ENCODE data around the gene LYPD4. TPM values are rescaled to one million over a fixed set of nuclear protein-coding genes. Genes with fewer than 3 reads are reported as not detected.

The LYPD4 gene
- total RNA-seq, 1 donor from 2014 or later, result not detected

DNA sequence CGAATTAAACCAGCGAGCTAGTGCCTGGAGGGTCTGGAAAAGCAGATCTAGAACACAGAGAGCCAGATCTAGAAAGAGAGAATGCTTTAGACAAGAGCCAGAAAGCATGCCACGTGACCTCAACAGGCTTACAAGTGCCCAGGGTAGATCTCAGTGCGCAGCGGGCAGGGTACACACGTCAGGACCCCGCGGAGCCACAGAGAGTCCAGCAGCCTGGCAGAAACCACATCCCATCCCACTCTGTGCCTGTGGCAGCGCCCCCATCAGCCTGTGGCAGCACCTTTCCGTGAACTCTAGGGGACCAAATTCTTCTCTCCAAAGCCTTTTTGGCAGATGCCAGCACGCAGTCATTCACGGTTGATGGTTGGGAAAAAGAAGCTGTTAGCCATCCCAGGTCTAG is 44.4 kb upstream of the LYPD4 start:
- Mint-ChIP-seq H3K4me3 (ENCODE audit: unreplicated experiment) (no peak overlapping the region), H3K27ac (ENCODE audit: unreplicated experiment) (no peak overlapping the region), H3K4me1 (ENCODE audit: low read depth) (peaks cover 27% of the 10 kb centered on the region), H3K9me3 (ENCODE audit: low read depth) (no peaks in the 10 kb centered on the region), H3K27me3 (ENCODE audit: low read depth) (no peaks in the 10 kb centered on the region), H3K36me3 (ENCODE audit: low read depth) (peaks cover 8% of the 10 kb centered on the region)
- no peak for DNase-seq (ENCODE audit: low spot score)
- TF ChIP-seq, protein P1, sequence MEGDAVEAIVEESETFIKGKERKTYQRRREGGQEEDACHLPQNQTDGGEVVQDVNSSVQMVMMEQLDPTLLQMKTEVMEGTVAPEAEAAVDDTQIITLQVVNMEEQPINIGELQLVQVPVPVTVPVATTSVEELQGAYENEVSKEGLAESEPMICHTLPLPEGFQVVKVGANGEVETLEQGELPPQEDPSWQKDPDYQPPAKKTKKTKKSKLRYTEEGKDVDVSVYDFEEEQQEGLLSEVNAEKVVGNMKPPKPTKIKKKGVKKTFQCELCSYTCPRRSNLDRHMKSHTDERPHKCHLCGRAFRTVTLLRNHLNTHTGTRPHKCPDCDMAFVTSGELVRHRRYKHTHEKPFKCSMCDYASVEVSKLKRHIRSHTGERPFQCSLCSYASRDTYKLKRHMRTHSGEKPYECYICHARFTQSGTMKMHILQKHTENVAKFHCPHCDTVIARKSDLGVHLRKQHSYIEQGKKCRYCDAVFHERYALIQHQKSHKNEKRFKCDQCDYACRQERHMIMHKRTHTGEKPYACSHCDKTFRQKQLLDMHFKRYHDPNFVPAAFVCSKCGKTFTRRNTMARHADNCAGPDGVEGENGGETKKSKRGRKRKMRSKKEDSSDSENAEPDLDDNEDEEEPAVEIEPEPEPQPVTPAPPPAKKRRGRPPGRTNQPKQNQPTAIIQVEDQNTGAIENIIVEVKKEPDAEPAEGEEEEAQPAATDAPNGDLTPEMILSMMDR (IDR thresholded peaks at IDR 0.05), result no peak

DNA sequence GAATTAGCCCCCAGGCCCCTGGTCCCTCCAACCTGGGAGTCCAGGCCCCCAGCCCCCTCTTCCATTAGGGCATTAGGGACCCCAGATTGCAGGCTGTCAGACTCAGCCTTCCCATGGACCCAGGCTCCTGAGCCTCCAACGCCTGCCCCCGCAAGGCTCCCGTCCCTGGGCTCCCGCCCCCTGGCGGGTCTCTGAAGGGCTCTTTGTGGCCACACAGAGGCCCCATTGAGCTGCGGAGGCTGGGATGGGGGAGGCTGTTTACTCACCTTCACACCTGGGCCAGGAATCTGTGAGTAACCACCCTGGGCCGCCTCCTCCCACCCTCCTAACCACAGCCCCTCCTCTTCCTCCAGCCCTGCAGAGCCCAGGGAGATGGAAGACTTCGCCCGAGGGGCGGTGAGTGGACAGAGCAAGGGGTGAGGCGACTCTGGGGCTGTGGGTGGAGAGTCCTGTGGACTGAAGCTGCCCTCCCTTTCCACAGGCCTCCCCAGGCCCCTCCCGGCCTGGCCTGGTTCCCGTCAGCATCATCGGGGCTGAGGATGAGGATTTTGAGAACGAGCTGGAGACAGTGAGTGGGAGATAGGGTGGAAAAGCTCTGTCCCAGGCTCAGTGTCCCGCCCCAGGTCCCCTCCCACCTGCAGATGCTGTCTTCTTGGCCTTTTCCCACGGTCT is 43.4 kb upstream of the LYPD4 start:
- H3K4me3 Mint-ChIP-seq (ENCODE audit: unreplicated experiment), result no peak overlapping the region
- H3K27ac Mint-ChIP-seq (ENCODE audit: unreplicated experiment), result peak overlapping the region; percentile 58
- peaks cover 27% of the 10 kb centered on the region for H3K4me1 Mint-ChIP-seq (ENCODE audit: low read depth)
- no peaks in the 10 kb centered on the region for H3K9me3 Mint-ChIP-seq (ENCODE audit: low read depth)
- H3K36me3 Mint-ChIP-seq (ENCODE audit: low read depth), result peaks cover 7% of the 10 kb centered on the region
- TF ChIP-seq, protein P1 (IDR thresholded peaks at IDR 0.05), result no peak
- no peaks in the 10 kb centered on the region for H3K27me3 Mint-ChIP-seq (ENCODE audit: low read depth)
- no peak for DNase-seq (ENCODE audit: low spot score)

DNA sequence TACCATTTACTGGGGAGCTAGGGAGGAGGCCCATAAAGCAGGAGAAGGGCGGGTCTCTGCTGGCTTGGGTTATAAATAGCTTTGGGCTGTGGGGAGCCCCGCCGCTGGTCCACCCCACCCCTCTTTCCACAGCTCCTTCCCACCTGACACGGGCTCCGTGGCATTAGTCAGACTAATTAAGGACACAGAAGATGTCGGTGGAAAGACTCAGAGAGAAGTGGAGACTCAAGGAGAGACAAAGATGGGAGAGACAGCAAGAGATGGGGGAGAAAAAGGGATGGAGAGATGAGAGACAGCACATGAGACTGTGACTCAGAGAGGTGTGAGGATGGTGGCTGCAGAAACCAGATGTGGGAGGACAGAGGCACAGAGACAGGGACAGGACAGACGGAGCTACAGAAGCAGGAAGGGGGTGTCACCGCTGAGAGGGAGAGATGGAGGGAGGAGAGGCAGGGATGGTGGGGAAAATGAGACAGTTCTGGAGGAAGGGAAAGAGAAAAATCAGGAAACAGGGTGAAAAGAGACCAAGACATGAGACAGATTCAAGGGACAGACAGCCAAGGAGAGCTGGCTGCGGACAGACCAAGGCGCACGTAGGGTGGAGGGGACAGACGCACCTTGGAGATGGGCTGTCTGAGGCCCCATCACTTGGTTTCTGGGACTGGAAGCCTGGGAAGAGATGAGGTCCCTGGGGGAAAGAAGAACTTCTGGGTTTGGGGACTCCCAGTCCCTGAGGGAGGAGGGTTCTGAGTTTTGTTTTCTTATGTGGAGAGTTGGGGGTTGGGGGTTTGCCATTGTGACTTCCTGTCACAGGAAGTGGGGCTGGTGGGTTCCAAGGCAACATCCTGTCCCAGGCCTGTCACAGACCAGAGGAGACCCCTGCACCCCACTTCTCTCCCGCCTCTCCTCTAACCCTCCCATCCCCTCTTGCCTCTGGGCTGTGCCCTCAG is 42.6 kb upstream of the LYPD4 start:
- no peaks in the 10 kb centered on the region for H3K27me3 Mint-ChIP-seq (ENCODE audit: low read depth)
- H3K9me3 Mint-ChIP-seq (ENCODE audit: low read depth), result no peaks in the 10 kb centered on the region
- TF ChIP-seq, protein P1 (IDR thresholded peaks at IDR 0.05), result no peak
- H3K36me3 Mint-ChIP-seq (ENCODE audit: low read depth), result peaks cover 6% of the 10 kb centered on the region
- H3K4me1 Mint-ChIP-seq (ENCODE audit: low read depth), result peaks cover 33% of the 10 kb centered on the region
- peak overlapping the region; percentile 75 for H3K27ac Mint-ChIP-seq (ENCODE audit: unreplicated experiment)
- no peak overlapping the region for H3K4me3 Mint-ChIP-seq (ENCODE audit: unreplicated experiment)
- no peak for DNase-seq (ENCODE audit: low spot score)

DNA sequence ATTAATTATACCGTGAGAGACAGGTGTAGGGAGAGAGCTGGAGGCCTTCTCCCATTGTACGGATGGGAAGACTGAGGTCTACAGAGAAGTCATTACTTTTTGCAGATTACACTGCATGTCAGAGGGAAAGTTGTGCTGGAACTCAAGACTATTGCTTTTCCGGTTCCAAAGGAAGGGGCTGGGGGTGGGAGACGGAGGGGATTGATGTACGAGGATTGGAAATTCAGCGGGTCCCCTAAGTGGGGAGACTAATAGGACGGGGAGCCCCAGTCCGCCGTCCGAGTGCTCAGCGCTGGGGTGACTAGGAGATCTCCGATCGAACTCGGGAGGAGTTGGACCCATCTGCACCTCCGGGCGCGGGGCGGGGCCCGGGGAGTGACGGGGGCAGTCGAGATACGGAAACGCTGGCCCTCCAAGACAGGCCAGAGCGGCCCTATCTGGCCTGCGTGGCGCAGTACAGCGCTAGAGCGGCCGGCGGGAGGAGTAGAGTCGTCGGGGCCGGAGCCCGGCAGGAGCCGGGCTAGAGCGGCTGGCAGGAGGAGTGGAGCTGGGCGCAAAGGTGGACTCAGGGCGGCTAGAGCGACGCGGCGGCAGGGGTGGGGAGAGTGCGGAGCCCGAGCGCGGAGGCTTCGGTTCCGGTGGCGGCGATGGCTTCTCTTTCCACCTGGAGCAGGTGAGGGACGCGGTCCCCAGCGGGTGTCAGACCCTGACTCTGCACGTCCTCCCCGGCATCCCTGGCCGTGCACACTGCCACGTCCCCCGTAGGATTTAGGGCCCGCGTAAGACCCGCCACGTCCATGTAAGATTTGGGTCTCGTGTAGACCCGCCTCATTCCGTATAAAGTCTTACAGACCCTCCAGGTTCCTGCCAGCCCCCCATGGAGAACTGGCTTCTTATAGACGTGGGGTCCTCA is 39.6 kb upstream of the LYPD4 start:
- Mint-ChIP-seq H3K4me1 (ENCODE audit: low read depth) (peaks cover 33% of the 10 kb centered on the region), H3K27me3 (ENCODE audit: low read depth) (no peaks in the 10 kb centered on the region), H3K27ac (ENCODE audit: unreplicated experiment) (peak overlapping the region; percentile 94), H3K4me3 (ENCODE audit: unreplicated experiment) (peak overlapping the region; percentile 95), H3K9me3 (ENCODE audit: low read depth) (no peaks in the 10 kb centered on the region), H3K36me3 (ENCODE audit: low read depth) (peaks cover 4% of the 10 kb centered on the region)
- peak; percentile 98 for DNase-seq (ENCODE audit: low spot score)
- TF ChIP-seq, protein P1 (IDR thresholded peaks at IDR 0.05), result peak; percentile 44
